HepG2 (cell line): ENCODE data around the gene PPP1R15B. TPM values are rescaled to one million over a fixed set of nuclear protein-coding genes. Genes with fewer than 3 reads are reported as not detected.

ENCODE experiments used
- ARID2 ChIP-seq: sonication (generic); formaldehyde crosslinking; IDR thresholded peaks from 2 replicates; pipeline ENCODE4 v1.8.1; 2022; ENCODE audit warnings: mild to moderate bottlenecking, missing genetic modification reagents, borderline replicate concordance
- ARID4A ChIP-seq: sonication (generic); formaldehyde crosslinking; IDR thresholded peaks from 2 replicates; pipeline ENCODE4 v1.5.0; 2020; ENCODE audit warnings: mild to moderate bottlenecking, missing genetic modification reagents, borderline replicate concordance
- FOXA1 ChIP-seq, 2 experiments: fragments of 450-650 bp in 1 of 2; sonication (generic) in 1 of 2; formaldehyde crosslinking in 1 of 2; IDR thresholded peaks; 2 replicates each; pipeline versions ENCODE4 v1.4.0 to v1.6.1; 2016 to 2020; ENCODE audit warnings: missing genetic modification reagents in 1 of 2
- FOXJ3 ChIP-seq: sonication (generic); formaldehyde crosslinking; IDR thresholded peaks from 2 replicates; pipeline ENCODE4 v1.4.0; 2020; ENCODE audit warnings: missing genetic modification reagents, mild to moderate bottlenecking, borderline replicate concordance
- KDM5A ChIP-seq: fragments of 200-600 bp; sonication (generic); IDR thresholded peaks from 2 replicates; pipeline ENCODE4 v1.7.0; 2018; ENCODE audit warnings: antibody characterized with exemption, mild to moderate bottlenecking, low read length, borderline replicate concordance
- MAF1 ChIP-seq: sonication (generic); formaldehyde crosslinking; IDR thresholded peaks from 2 replicates; pipeline ENCODE4 v1.5.0; 2020; ENCODE audit warnings: missing genetic modification reagents, borderline replicate concordance
- MXI1 ChIP-seq: IDR thresholded peaks from 3 replicates; pipeline ENCODE4 v1.6.1; 2012; ENCODE audit warnings: low read depth, low read length, inconsistent platforms, borderline replicate concordance
- SKIL ChIP-seq: sonication (generic); formaldehyde crosslinking; IDR thresholded peaks from 2 replicates; pipeline ENCODE4 v1.8.0; 2022; ENCODE audit warnings: missing genetic modification reagents, mild to moderate bottlenecking, moderate library complexity, borderline replicate concordance
- SRSF9 ChIP-seq: fragments of 200-400 bp; formaldehyde crosslinking; IDR thresholded peaks from 2 replicates; pipeline ENCODE4 v1.6.1; 2018; ENCODE audit warnings: borderline replicate concordance, mild to moderate bottlenecking, low read depth, low read length; ENCODE audit not compliant: insufficient read depth, poor library complexity, severe bottlenecking
- TAF1 ChIP-seq: sonication (generic); formaldehyde crosslinking; IDR thresholded peaks from 2 replicates; pipeline ENCODE4 v1.4.0; 2020; ENCODE audit warnings: missing genetic modification reagents
- TGIF2 ChIP-seq: IDR thresholded peaks from 2 replicates; pipeline ENCODE4 v1.6.1; 2016; ENCODE audit warnings: control low read depth, missing compliant biosample characterization
- TRAFD1 ChIP-seq: sonication (generic); formaldehyde crosslinking; IDR thresholded peaks from 2 replicates; pipeline ENCODE4 v1.5.1; 2020; ENCODE audit warnings: missing genetic modification reagents, mild to moderate bottlenecking, borderline replicate concordance
- ZNF282 ChIP-seq: fragments of 450-650 bp; IDR thresholded peaks from 2 replicates; pipeline ENCODE4 v1.6.1; 2018; ENCODE audit not compliant: partially characterized antibody
- ZNF335 ChIP-seq: sonication (generic); formaldehyde crosslinking; IDR thresholded peaks from 2 replicates; pipeline ENCODE4 v1.4.0; 2020; ENCODE audit warnings: missing genetic modification reagents
- ZNF577 ChIP-seq: sonication (generic); formaldehyde crosslinking; IDR thresholded peaks from 2 replicates; pipeline ENCODE4 v1.4.0; 2020; ENCODE audit warnings: mild to moderate bottlenecking, low read depth, missing genetic modification reagents, borderline replicate concordance
- ZNF703 ChIP-seq: sonication (generic); formaldehyde crosslinking; IDR thresholded peaks from 2 replicates; pipeline ENCODE4 v1.5.1; 2020; ENCODE audit warnings: missing genetic modification reagents, mild to moderate bottlenecking, moderate library complexity, borderline replicate concordance
- polyA plus RNA-seq, 8 experiments: library from polyadenylated mRNA; depleted of rRNA in 3 of 8; stranded (reverse) in 7 of 8; unstranded in 1 of 8; fragments of >200 nt; fragmentation: Illumina TruSeq in 4 of 8; extraction: Trizol in 4 of 8; gene quantifications; 2 replicates each; pipeline versions ENCODE4 v1.2.1 to v1.2.3, GENCODE V29; 2011 to 2016; ENCODE audit warnings: low read depth in 4 of 8, missing spikeins in 1 of 8, mixed read lengths in 1 of 8; ENCODE audit not compliant: insufficient read depth in 1 of 8
- total RNA-seq, 5 experiments: library from RNA; depleted of rRNA; stranded (reverse); fragments of >200 nt; fragmentation: Illumina TruSeq; extraction: Trizol; gene quantifications; 2 replicates each; pipeline ENCODE4 v1.2.3, GENCODE V29; 2016; ENCODE audit warnings: low read depth in 1 of 5

PPP1R15B gene
- total and polyA plus RNA-seq, 2 of the 13 experiments (the other 11 are each of a cell fraction or from before 2014, with no cell fraction given): 13.4 to 23.8 TPM

- TF ChIP-seq TAF1 (no peak), FOXJ3 (CRISPR knock-in tag) (no peak), SRSF9 (no peak), ZNF335 (CRISPR knock-in tag) (no peak), ZNF577 (CRISPR knock-in tag) (no peak), MXI1 (no peak; the same call in 2 of the 3 replicates), ARID4A (peak; percentile 9; the same call in 1 of the 2 replicates), ARID2 (CRISPR knock-in tag) (no peak), TGIF2 (no peak), TRAFD1 (no peak), FOXA1 (IDR thresholded peaks at IDR 0.05) (no peak), FOXA1 (CRISPR knock-in tag; IDR thresholded peaks at IDR 0.05) (peak; percentile 39; the same call in 1 of the 2 replicates), ZNF282 (no peak), ZNF703 (CRISPR knock-in tag) (no peak), SKIL (CRISPR knock-in tag) (no peak), MAF1 (CRISPR knock-in tag) (no peak), KDM5A (no peak)
Measured at GRCh38 chr1:204363335-204364114, 48.1 kb downstream of the PPP1R15B start (continued).
